ENCODE measurements around the gene C19orf38. TPM values are rescaled to one million over a fixed set of nuclear protein-coding genes. Genes with fewer than 3 reads are reported as not detected.

Gene C19orf38
- total RNA-seq (2021): 0.23 TPM in 1 of 3 replicates, not detected in the others
- percentile 29 among the genes with signal in this experiment for Bru-seq, nascent RNA
- long read RNA-seq, experiment 1, partial matches to known transcripts: 0 of 1 reads
- long read RNA-seq, experiment 1, other reads (novel, unspliced or antisense): 1 of 1 reads
- long read RNA-seq, experiment 2: 0 reads
- long read RNA-seq, experiment 3: 0 reads

GRCh38 chr19:10848230-10848856, at the start of gene C19orf38:
Gene C19orf38, plus strand, starts transcription at chr19:10848415. Its CDS starts 94 bp downstream, at chr19:10848509.
- Mint-ChIP-seq H3K36me3 (no peaks in the 10 kb centered on the region), H3K27me3 (ENCODE audit: low read depth) (peaks cover 36% of the 10 kb centered on the region), H3K27ac (no peak within 1 kb of the TSS), H3K4me3 (no peak within 1 kb of the TSS), H3K4me1 (no peaks in the 10 kb centered on the region), H3K9me3 (peaks cover 10% of the 10 kb centered on the region)
- ATAC-seq (no peak), DNase-seq (ENCODE audit: low spot score) (no peak)
- TF ChIP-seq ATF1 (CRISPR knock-in tag; IDR thresholded peaks at IDR 0.05): no peak
- no peak for TF ChIP-seq NR3C1 (CRISPR knock-in tag; conservative IDR thresholded peaks at IDR 0.05; ENCODE audit: low read depth)
- no peak for TF ChIP-seq JAZF1 (CRISPR knock-in tag; IDR thresholded peaks at IDR 0.05)
- TF ChIP-seq KAT7 (CRISPR knock-in tag; IDR thresholded peaks at IDR 0.05; ENCODE audit: borderline replicate concordance): no peak
- TF ChIP-seq MXD4 (CRISPR knock-in tag; IDR thresholded peaks at IDR 0.05; ENCODE audit: borderline replicate concordance): no peak
- TF ChIP-seq FOXP4 (CRISPR knock-in tag; IDR thresholded peaks at IDR 0.05): no peak
- no peak for TF ChIP-seq TCF7 (CRISPR knock-in tag; IDR thresholded peaks at IDR 0.05; ENCODE audit: low read depth)
- no peak for TF ChIP-seq ETV6 (CRISPR knock-in tag; IDR thresholded peaks at IDR 0.05)
- TF ChIP-seq CDX4 (CRISPR knock-in tag; IDR thresholded peaks at IDR 0.05; ENCODE audit: borderline replicate concordance): no peak
- no peak for TF ChIP-seq ZSCAN18 (CRISPR knock-in tag; IDR thresholded peaks at IDR 0.05)
- no peak for TF ChIP-seq ELF4 (CRISPR knock-in tag; IDR thresholded peaks at IDR 0.05; ENCODE audit: low read depth)
- TF ChIP-seq SP1 (CRISPR knock-in tag; conservative IDR thresholded peaks at IDR 0.05): no peak
- no peak for TF ChIP-seq PREB (CRISPR knock-in tag; IDR thresholded peaks at IDR 0.05; ENCODE audit: borderline replicate concordance)
- ChIA-PET CTCF (interaction anchor here (0.6 to 2.8 kb wide), 5 partner anchors 9 to 23 kb away, joined by 3 to 20 read pairs (median 5); no protein-coding TSS in a partner anchor), POLR2A (no interaction called here)

- Mint-ChIP-seq H3K4me3 (no peak overlapping the region), H3K27ac (no peak overlapping the region), H3K9me3 (no peaks in the 10 kb centered on the region), H3K27me3 (ENCODE audit: low read depth) (no peaks in the 10 kb centered on the region), H3K36me3 (peaks cover 35% of the 10 kb centered on the region), H3K4me1 (no peaks in the 10 kb centered on the region)
- no peak for TF ChIP-seq SMAD4 (CRISPR knock-in tag; IDR thresholded peaks at IDR 0.05)
- DNase-seq (ENCODE audit: low spot score) (no peak), ATAC-seq (no peak)
- CTCF ChIA-PET: interaction anchor here (1.4 kb wide), 1 partner anchor 83 kb away, joined by 3 read pairs; the partner anchor contains the start of gene DNM2
- POLR2A ChIA-PET: no interaction called here
These were observed 47.7 kb upstream of the C19orf38 start for GRCh38 chr19:10800488-10800887.

- Mint-ChIP-seq H3K4me1 (no peaks in the 10 kb centered on the region), H3K27ac (no peak overlapping the region; the same call in 1 of the 2 replicates), H3K36me3 (peaks cover 34% of the 10 kb centered on the region), H3K4me3 (no peak overlapping the region), H3K27me3 (ENCODE audit: low read depth) (no peaks in the 10 kb centered on the region), H3K9me3 (no peaks in the 10 kb centered on the region)
- DNase-seq (ENCODE audit: low spot score) (no peak), ATAC-seq (no peak)
- ChIA-PET CTCF (interaction anchor here (1.0 to 1.2 kb wide), 2 partner anchors 56 to 221 kb away, joined by 3 read pairs; no protein-coding TSS in a partner anchor), POLR2A (no interaction called here)
- TF ChIP-seq GTF2I (CRISPR knock-in tag; conservative IDR thresholded peaks at IDR 0.05) (no peak), NR3C1 (CRISPR knock-in tag; conservative IDR thresholded peaks at IDR 0.05; ENCODE audit: low read depth) (no peak), ZNF671 (CRISPR knock-in tag; IDR thresholded peaks at IDR 0.05) (no peak), USF2 (CRISPR knock-in tag; IDR thresholded peaks at IDR 0.05) (no peak), FOXP1 (CRISPR knock-in tag; IDR thresholded peaks at IDR 0.05; ENCODE audit: borderline replicate concordance) (no peak), ARID4B (CRISPR knock-in tag; IDR thresholded peaks at IDR 0.05; ENCODE audit: borderline replicate concordance) (no peak)
These were observed 45.7 kb upstream of the C19orf38 start for GRCh38 chr19:10802479-10802878.

All from WTC11 (cell line).